Measurements from ENCODE around the gene FAM53B.
A peak's percentile ranks its signal among the peaks of the same experiment; 100 is the strongest.

FAM53B gene

GRCh38 chr10:124696446-124697392 lies 47.5 kb downstream of the FAM53B start:
- TF ChIP-seq GATA1 (IDR thresholded peaks at IDR 0.05; ENCODE audit: low read depth, low read length): no peak
- TF ChIP-seq POLR2A (IDR thresholded peaks at IDR 0.05; ENCODE audit: low read length): no peak
- no peak for DNase-seq

- no peak for DNase-seq
- TF ChIP-seq POLR2A (IDR thresholded peaks at IDR 0.05; ENCODE audit: low read length) (no peak), GATA1 (IDR thresholded peaks at IDR 0.05; ENCODE audit: low read depth, low read length) (no peak)
Measured at GRCh38 chr10:124695259-124695658, 48.9 kb downstream of the FAM53B start.

- TF ChIP-seq POLR2A (IDR thresholded peaks at IDR 0.05; ENCODE audit: low read length): no peak
- TF ChIP-seq GATA1 (IDR thresholded peaks at IDR 0.05; ENCODE audit: low read depth, low read length): no peak
Measured at GRCh38 chr10:124694481-124695220, 49.5 kb downstream of the FAM53B start.

GRCh38 chr10:124693801-124694416 lies 50.3 kb downstream of the FAM53B start:
- TF ChIP-seq GATA1 (IDR thresholded peaks at IDR 0.05; ENCODE audit: low read depth, low read length): no peak
- no peak for TF ChIP-seq POLR2A (IDR thresholded peaks at IDR 0.05; ENCODE audit: low read length)
- DNase-seq: peak in 1 of 2 experiments; percentile 60

More at GRCh38 chr10:124694481-124695220, 49.5 kb downstream of the FAM53B start:
- no peak for DNase-seq

- peak; percentile 68 to 72 for DNase-seq
- TF ChIP-seq GATA1 (IDR thresholded peaks at IDR 0.05; ENCODE audit: low read depth, low read length) (no peak), POLR2A (IDR thresholded peaks at IDR 0.05; ENCODE audit: low read length) (peak; percentile 1)
Measured at GRCh38 chr10:124693396-124693795, 50.8 kb downstream of the FAM53B start.

- peak; percentile 35 to 40 for DNase-seq
- TF ChIP-seq POLR2A (IDR thresholded peaks at IDR 0.05; ENCODE audit: low read length) (no peak), GATA1 (IDR thresholded peaks at IDR 0.05; ENCODE audit: low read depth, low read length) (no peak)
Measured at GRCh38 chr10:124692100-124692446, 52.1 kb downstream of the FAM53B start.

- no peak for DNase-seq
- TF ChIP-seq GATA1 (IDR thresholded peaks at IDR 0.05; ENCODE audit: low read depth, low read length) (no peak), POLR2A (IDR thresholded peaks at IDR 0.05; ENCODE audit: low read length) (no peak)
Measured at GRCh38 chr10:124691421-124692099, 52.6 kb downstream of the FAM53B start.

- no peak for DNase-seq
Measured at GRCh38 chr10:124691002-124691401, 53.2 kb downstream of the FAM53B start.

GRCh38 chr10:124689911-124690498 lies 54.2 kb downstream of the FAM53B start:
- DNase-seq: peak; percentile 19 to 56
- no peak for TF ChIP-seq GATA1 (IDR thresholded peaks at IDR 0.05; ENCODE audit: low read depth, low read length)
- no peak for TF ChIP-seq POLR2A (IDR thresholded peaks at IDR 0.05; ENCODE audit: low read length)

More at GRCh38 chr10:124691002-124691401, 53.2 kb downstream of the FAM53B start:
- TF ChIP-seq GATA1 (IDR thresholded peaks at IDR 0.05; ENCODE audit: low read depth, low read length) (no peak), POLR2A (IDR thresholded peaks at IDR 0.05; ENCODE audit: low read length) (no peak)

- peak; percentile 65 to 72 for DNase-seq
- TF ChIP-seq GATA1 (IDR thresholded peaks at IDR 0.05; ENCODE audit: low read depth, low read length) (no peak), POLR2A (IDR thresholded peaks at IDR 0.05; ENCODE audit: low read length) (no peak)
Measured at GRCh38 chr10:124688889-124689670, 55.1 kb downstream of the FAM53B start.

- no peak for DNase-seq
- TF ChIP-seq GATA1 (IDR thresholded peaks at IDR 0.05; ENCODE audit: low read depth, low read length): no peak
- no peak for TF ChIP-seq POLR2A (IDR thresholded peaks at IDR 0.05; ENCODE audit: low read length)
Measured at GRCh38 chr10:124688386-124688785, 55.8 kb downstream of the FAM53B start.

- no peak for DNase-seq
- TF ChIP-seq GATA1 (IDR thresholded peaks at IDR 0.05; ENCODE audit: low read depth, low read length) (no peak), POLR2A (IDR thresholded peaks at IDR 0.05; ENCODE audit: low read length) (no peak)
Measured at GRCh38 chr10:124686707-124687376, 57.3 kb downstream of the FAM53B start.

All from erythroblast (primary cell).